Fibroblast of lung (primary cell): Measurements from ENCODE around the gene CELF5. TPM values are rescaled to one million over a fixed set of nuclear protein-coding genes. Genes with fewer than 3 reads are reported as not detected.

Source experiments
- DNase-seq, 2 donors: peaks; one replicate each; pipeline versions ENCODE4 v3.0.0 to v3.0.0-alpha.2; 2010; ENCODE audit warnings: low read depth in 2 of 2
- H2AFZ ChIP-seq: 2 replicates; pipeline ENCODE4 v1.5.1; 2012; ENCODE audit warnings: low read length, control low read depth, inconsistent platforms
- H3K27ac ChIP-seq: 2 replicates; pipeline ENCODE4 v1.5.1; 2011; ENCODE audit warnings: low read length, control low read depth; ENCODE audit not compliant: insufficient read depth
- H3K27me3 ChIP-seq: 2 replicates; pipeline ENCODE4 v1.5.1; 2011; ENCODE audit warnings: mild to moderate bottlenecking, low read length; ENCODE audit not compliant: control insufficient read depth, insufficient read depth
- H3K36me3 ChIP-seq: 2 replicates; pipeline ENCODE4 v1.5.1; 2011; ENCODE audit warnings: low read length; ENCODE audit not compliant: control insufficient read depth, insufficient read depth
- H3K4me1 ChIP-seq: 2 replicates; pipeline ENCODE4 v1.5.1; 2011; ENCODE audit warnings: low read length; ENCODE audit not compliant: control insufficient read depth, insufficient read depth; ENCODE audit errors: extremely low read depth
- H3K4me2 ChIP-seq: 2 replicates; pipeline ENCODE4 v1.5.1; 2011; ENCODE audit warnings: low read length, control low read depth; ENCODE audit not compliant: insufficient read depth; ENCODE audit errors: extremely low read depth
- H3K4me3 ChIP-seq, 4 experiments: fragments of 200-600 bp in 1 of 4; sonication (generic) in 1 of 4; replicated peaks in 1 of 4; 2 replicates each; pipeline ENCODE4 v1.5.1; 2011 to 2016; ENCODE audit warnings: low read length in 4 of 4, low read depth in 3 of 4, mild to moderate bottlenecking in 3 of 4, control low read depth in 2 of 4, inconsistent platforms in 1 of 4, mixed read lengths in 1 of 4; ENCODE audit not compliant: insufficient read depth in 1 of 4; ENCODE audit errors: control extremely low read depth in 1 of 4
- H3K79me2 ChIP-seq: 2 replicates; pipeline ENCODE4 v1.5.1; 2012; ENCODE audit warnings: mild to moderate bottlenecking, low read length, inconsistent platforms; ENCODE audit not compliant: control insufficient read depth, insufficient read depth
- H3K9ac ChIP-seq: 2 replicates; pipeline ENCODE4 v1.5.1; 2011; ENCODE audit warnings: mild to moderate bottlenecking, low read length, control low read depth; ENCODE audit not compliant: insufficient read depth
- H3K9me3 ChIP-seq: 2 replicates; pipeline ENCODE4 v1.5.1; 2012; ENCODE audit warnings: low read depth, low read length; ENCODE audit not compliant: control insufficient read depth, insufficient read depth
- H4K20me1 ChIP-seq: 2 replicates; pipeline ENCODE4 v1.5.1; 2011; ENCODE audit warnings: low read length; ENCODE audit not compliant: control insufficient read depth, insufficient read depth; ENCODE audit errors: extremely low read depth
- EZH2 ChIP-seq: IDR thresholded peaks from 2 replicates; pipeline ENCODE4 v1.5.1; 2012; ENCODE audit warnings: low read length, control low read depth, mild to moderate bottlenecking; ENCODE audit errors: missing control alignments
- polyA plus RNA-seq, 2 donors: library from polyadenylated mRNA; depleted of rRNA in 1 of 2; stranded (reverse) in 1 of 2; unstranded in 1 of 2; fragments of >200 nt; gene quantifications; 2 replicates each; pipeline ENCODE4 v1.2.1, GENCODE V29; 2011 to 2012; ENCODE audit warnings: missing spikeins in 1 of 2
- total RNA-seq: library from RNA; depleted of rRNA; stranded (reverse); fragments of >200 nt; gene quantifications from 2 replicates; pipeline ENCODE4 v1.2.1, GENCODE V29; 2014
- TF ChIP-seq, protein P1 (sequence below), 2 donors: IDR thresholded peaks in 1 of 2; conservative IDR thresholded peaks in 1 of 2; 1 replicate in 1 of 2; 2 replicates in 1 of 2; pipeline ENCODE4 v1.5.1; 2011 to 2012; ENCODE audit warnings: low read length in 2 of 2, control low read depth in 1 of 2, inconsistent platforms in 1 of 2, low read depth in 1 of 2, mild to moderate bottlenecking in 1 of 2

Gene CELF5
- total and polyA plus RNA-seq, 2 donors (not counting 1 experiment from before 2014, with no cell fraction given) = under 0.01 TPM; not detected in 1

DNA sequence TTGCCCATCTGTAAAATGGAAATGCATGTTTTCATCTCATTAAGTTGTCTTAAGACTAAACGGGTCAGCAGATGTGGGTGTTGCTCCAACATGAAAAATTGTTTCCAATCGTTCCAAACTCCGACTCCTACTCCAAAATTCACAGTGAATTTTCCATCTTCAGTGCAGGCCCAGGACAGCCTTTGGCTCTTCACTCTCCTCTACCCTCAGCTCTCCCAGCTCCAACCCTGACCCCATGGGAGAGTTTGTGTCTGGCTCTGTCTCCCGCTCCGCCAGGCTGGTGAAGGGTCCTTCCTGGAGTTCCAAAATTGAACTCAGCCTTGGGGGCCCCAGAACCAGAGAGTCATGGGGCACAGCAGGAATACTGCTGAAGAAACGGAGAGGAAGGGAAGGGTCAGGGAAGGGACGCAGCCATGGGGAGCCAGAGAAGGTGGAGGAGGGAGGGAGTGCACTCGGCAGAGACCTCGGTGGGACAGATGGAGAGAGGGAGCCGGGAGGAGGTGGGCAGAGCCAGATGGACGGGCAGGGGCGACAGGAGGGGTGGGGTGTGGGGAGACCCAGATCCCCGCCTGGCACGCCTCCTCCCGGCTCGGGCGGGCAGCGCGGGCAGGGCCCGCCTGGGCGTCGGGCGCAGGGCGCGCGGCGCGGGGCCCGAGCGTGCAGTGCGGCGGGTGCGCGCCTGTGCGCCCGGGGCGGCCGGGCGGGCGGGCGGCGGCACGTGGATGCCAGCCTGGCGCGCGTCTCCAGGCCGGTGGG lies 45.6 kb downstream of the CELF5 start:
- Histone ChIP-seq H3K27ac (no peak overlapping the region), H3K9ac (no peak overlapping the region), H3K36me3 (no peaks in the 10 kb centered on the region), H2AFZ (no peak overlapping the region), H3K4me2 (no peak overlapping the region), H3K4me3 (no peak overlapping the region), H3K79me2 (no peaks in the 10 kb centered on the region), H3K9me3 (no peaks in the 10 kb centered on the region), H3K27me3 (peaks cover 17% of the 10 kb centered on the region), H4K20me1 (no peaks in the 10 kb centered on the region), H3K4me1 (peaks cover under 1% of the 10 kb centered on the region)
- TF ChIP-seq EZH2 = peak; percentile 86
- TF ChIP-seq, protein P1, sequence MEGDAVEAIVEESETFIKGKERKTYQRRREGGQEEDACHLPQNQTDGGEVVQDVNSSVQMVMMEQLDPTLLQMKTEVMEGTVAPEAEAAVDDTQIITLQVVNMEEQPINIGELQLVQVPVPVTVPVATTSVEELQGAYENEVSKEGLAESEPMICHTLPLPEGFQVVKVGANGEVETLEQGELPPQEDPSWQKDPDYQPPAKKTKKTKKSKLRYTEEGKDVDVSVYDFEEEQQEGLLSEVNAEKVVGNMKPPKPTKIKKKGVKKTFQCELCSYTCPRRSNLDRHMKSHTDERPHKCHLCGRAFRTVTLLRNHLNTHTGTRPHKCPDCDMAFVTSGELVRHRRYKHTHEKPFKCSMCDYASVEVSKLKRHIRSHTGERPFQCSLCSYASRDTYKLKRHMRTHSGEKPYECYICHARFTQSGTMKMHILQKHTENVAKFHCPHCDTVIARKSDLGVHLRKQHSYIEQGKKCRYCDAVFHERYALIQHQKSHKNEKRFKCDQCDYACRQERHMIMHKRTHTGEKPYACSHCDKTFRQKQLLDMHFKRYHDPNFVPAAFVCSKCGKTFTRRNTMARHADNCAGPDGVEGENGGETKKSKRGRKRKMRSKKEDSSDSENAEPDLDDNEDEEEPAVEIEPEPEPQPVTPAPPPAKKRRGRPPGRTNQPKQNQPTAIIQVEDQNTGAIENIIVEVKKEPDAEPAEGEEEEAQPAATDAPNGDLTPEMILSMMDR (conservative IDR thresholded peaks at IDR 0.05 in 1 of 2, IDR thresholded peaks at IDR 0.05 in 1 of 2; ENCODE audit: low read depth in 1 of 2, low read length in 2 of 2) = no peak
- DNase-seq = no peak

DNA sequence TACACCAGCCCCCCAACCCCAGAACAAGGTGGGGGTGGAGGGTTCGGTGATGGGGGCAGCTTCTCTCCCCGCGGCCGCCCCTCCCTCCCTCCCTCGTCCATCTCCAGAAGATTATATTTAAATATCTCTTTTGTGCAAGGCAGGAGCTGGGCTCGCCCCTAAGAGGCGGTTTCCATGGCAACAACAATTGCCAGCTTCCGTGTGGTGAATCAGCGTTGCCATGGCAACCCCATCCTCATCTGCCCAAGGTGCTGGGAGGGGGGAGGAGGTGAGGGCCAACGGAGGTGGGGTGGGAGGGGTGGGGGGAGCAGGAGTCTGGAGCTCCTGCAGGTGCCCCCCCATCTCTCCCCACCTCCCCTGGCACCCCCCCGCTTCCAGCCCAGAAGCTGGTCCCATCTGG lies 46.4 kb downstream of the CELF5 start:
- Histone ChIP-seq H3K27ac (no peak overlapping the region), H2AFZ (no peak overlapping the region), H4K20me1 (no peaks in the 10 kb centered on the region), H3K4me1 (peaks cover 2% of the 10 kb centered on the region), H3K27me3 (peaks cover 19% of the 10 kb centered on the region), H3K36me3 (no peaks in the 10 kb centered on the region), H3K9ac (no peak overlapping the region), H3K79me2 (no peaks in the 10 kb centered on the region), H3K4me3 (no peak overlapping the region), H3K9me3 (no peaks in the 10 kb centered on the region), H3K4me2 (no peak overlapping the region)
- DNase-seq = peak; percentile 42 to 47
- no peak for TF ChIP-seq EZH2
- TF ChIP-seq, protein P1 (conservative IDR thresholded peaks at IDR 0.05 in 1 of 2, IDR thresholded peaks at IDR 0.05 in 1 of 2; ENCODE audit: low read depth in 1 of 2, low read length in 2 of 2) = no peak

DNA sequence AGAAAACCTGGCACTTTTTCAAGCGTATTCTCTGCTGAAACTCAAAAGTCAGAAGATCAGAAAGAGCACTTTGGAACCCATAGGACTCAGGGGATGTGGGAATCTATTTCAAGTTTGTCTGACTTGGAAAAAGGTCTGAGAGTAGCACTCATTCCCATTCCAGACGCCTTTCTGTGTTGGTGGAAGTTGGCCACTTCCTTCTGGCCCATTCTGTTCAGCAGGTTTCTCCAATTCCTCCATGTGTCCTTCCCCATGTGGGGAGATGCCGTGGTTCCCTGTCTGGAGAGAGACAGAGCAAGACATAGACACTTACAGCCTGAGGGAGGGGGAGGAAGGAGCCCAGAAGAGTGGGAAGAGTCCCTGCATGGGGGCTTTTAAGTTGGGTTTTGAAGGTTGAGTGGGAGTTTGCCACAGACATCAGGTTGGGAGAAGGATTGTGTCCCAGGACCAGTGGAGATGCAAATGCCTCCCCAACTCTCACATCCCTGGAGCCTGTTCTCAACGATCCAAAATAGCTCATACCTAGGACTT lies 48.0 kb downstream of the CELF5 start:
- Histone ChIP-seq H3K36me3 (no peaks in the 10 kb centered on the region), H3K27ac (no peak overlapping the region), H3K27me3 (peaks cover 11% of the 10 kb centered on the region), H3K4me2 (no peak overlapping the region), H4K20me1 (no peaks in the 10 kb centered on the region), H3K9ac (no peak overlapping the region), H3K79me2 (no peaks in the 10 kb centered on the region), H3K4me3 (no peak overlapping the region), H3K9me3 (no peaks in the 10 kb centered on the region), H3K4me1 (peaks cover 2% of the 10 kb centered on the region), H2AFZ (no peak overlapping the region)
- no peak for DNase-seq
- no peak for TF ChIP-seq EZH2
- TF ChIP-seq, protein P1 (conservative IDR thresholded peaks at IDR 0.05 in 1 of 2, IDR thresholded peaks at IDR 0.05 in 1 of 2; ENCODE audit: low read depth in 1 of 2, low read length in 2 of 2) = no peak
